H9 (cell line): ENCODE data around the gene SCAMP5. TPM values are rescaled to one million over a fixed set of nuclear protein-coding genes. Genes with fewer than 3 reads are reported as not detected.

Experiments
- DNase-seq: peaks from one replicate; pipeline ENCODE4 v3.0.0-alpha.2; 2017
- H2AFZ ChIP-seq: one replicate; pipeline ENCODE4 v1.6.1; 2013; ENCODE audit warnings: mild to moderate bottlenecking, low read length, control low read depth, moderate library complexity
- H2AK5ac ChIP-seq: 2 replicates; pipeline ENCODE4 v1.6.1; 2013; ENCODE audit warnings: low read length, control low read depth, mixed read lengths; ENCODE audit not compliant: insufficient read length
- H2BK120ac ChIP-seq: one replicate; pipeline ENCODE4 v1.6.1; 2013; ENCODE audit warnings: low read depth, mild to moderate bottlenecking, low read length, control low read depth, inconsistent platforms; ENCODE audit not compliant: poor library complexity, severe bottlenecking
- H2BK12ac ChIP-seq: 2 replicates; pipeline ENCODE4 v1.6.1; 2013; ENCODE audit warnings: low read length, control low read depth, mixed read lengths, low read depth; ENCODE audit not compliant: insufficient read length
- H2BK15ac ChIP-seq: 2 replicates; pipeline ENCODE4 v1.6.1; 2013; ENCODE audit warnings: low read depth, low read length, control low read depth
- H2BK20ac ChIP-seq: one replicate; pipeline ENCODE4 v1.6.1; 2013; ENCODE audit warnings: low read depth, mild to moderate bottlenecking, low read length, control low read depth, inconsistent platforms; ENCODE audit not compliant: poor library complexity, severe bottlenecking
- H2BK5ac ChIP-seq: 2 replicates; pipeline ENCODE4 v1.6.1; 2013; ENCODE audit warnings: low read length, control low read depth, mixed read lengths; ENCODE audit not compliant: insufficient read length
- H3K14ac ChIP-seq: 2 replicates; pipeline ENCODE4 v1.6.1; 2013; ENCODE audit warnings: low read length, control low read depth; ENCODE audit not compliant: insufficient read depth
- H3K18ac ChIP-seq: 2 replicates; pipeline ENCODE4 v1.6.1; 2013; ENCODE audit warnings: low read depth, mild to moderate bottlenecking, mixed read lengths, low read length, control low read depth; ENCODE audit not compliant: insufficient read length
- H3K23ac ChIP-seq: 2 replicates; pipeline ENCODE4 v1.6.1; 2013; ENCODE audit warnings: low read length, control low read depth, mixed read lengths, low read depth; ENCODE audit not compliant: insufficient read length
- H3K23me2 ChIP-seq: 2 replicates; pipeline ENCODE4 v1.6.1; 2013; ENCODE audit warnings: low read depth, mild to moderate bottlenecking, mixed read lengths, low read length, control low read depth; ENCODE audit not compliant: insufficient read length, poor library complexity, severe bottlenecking
- H3K27ac ChIP-seq: 2 replicates; pipeline ENCODE4 v1.5.1; 2013; ENCODE audit warnings: low read length, control low read depth, mixed read lengths, low read depth; ENCODE audit not compliant: insufficient read length
- H3K27me3 ChIP-seq: 2 replicates; pipeline ENCODE4 v1.6.1; 2013; ENCODE audit warnings: low read length, control low read depth, inconsistent platforms; ENCODE audit not compliant: insufficient read depth
- H3K4ac ChIP-seq: 2 replicates; pipeline ENCODE4 v1.6.1; 2013; ENCODE audit warnings: low read depth, mild to moderate bottlenecking, control low read depth, inconsistent platforms, low read length, moderate library complexity
- H3K4me1 ChIP-seq: 2 replicates; pipeline ENCODE4 v1.6.1; 2013; ENCODE audit warnings: low read length, control low read depth, inconsistent platforms; ENCODE audit not compliant: insufficient read depth
- H3K4me2 ChIP-seq: 2 replicates; pipeline ENCODE4 v1.6.1; 2013; ENCODE audit warnings: low read length, control low read depth, mixed read lengths; ENCODE audit not compliant: insufficient read length, insufficient read depth
- H3K56ac ChIP-seq: 2 replicates; pipeline ENCODE4 v1.6.1; 2013; ENCODE audit warnings: low read depth, mild to moderate bottlenecking, mixed read lengths, low read length, control low read depth; ENCODE audit not compliant: insufficient read length
- H3K79me1 ChIP-seq: 2 replicates; pipeline ENCODE4 v1.6.1; 2013; ENCODE audit warnings: low read depth, mild to moderate bottlenecking, moderate library complexity, low read length, control low read depth, inconsistent platforms; ENCODE audit not compliant: insufficient read depth, poor library complexity, severe bottlenecking
- H3K79me2 ChIP-seq: 2 replicates; pipeline ENCODE4 v1.6.1; 2013; ENCODE audit warnings: low read length, control low read depth, inconsistent platforms; ENCODE audit not compliant: insufficient read depth
- H3K9ac ChIP-seq: 2 replicates; pipeline ENCODE4 v1.6.1; 2013; ENCODE audit warnings: low read length, control low read depth, mixed read lengths; ENCODE audit not compliant: insufficient read length; ENCODE audit errors: extremely low read depth
- H3K9me3 ChIP-seq: one replicate; pipeline ENCODE4 v1.6.1; 2013; ENCODE audit warnings: low read depth, low read length, inconsistent platforms; ENCODE audit not compliant: control insufficient read depth
- H3T11ph ChIP-seq: one replicate; pipeline ENCODE4 v1.6.1; 2013; ENCODE audit warnings: mild to moderate bottlenecking, low read length, control low read depth, inconsistent platforms
- H4K20me1 ChIP-seq: one replicate; pipeline ENCODE4 v1.6.1; 2013; ENCODE audit not compliant: control insufficient read depth, insufficient read length, insufficient read depth
- H4K5ac ChIP-seq: 2 replicates; pipeline ENCODE4 v1.6.1; 2013; ENCODE audit warnings: low read depth, mild to moderate bottlenecking, mixed read lengths, low read length, control low read depth; ENCODE audit not compliant: insufficient read length
- H4K8ac ChIP-seq: replicated peaks from 2 replicates; pipeline ENCODE4 v1.6.1; 2013; ENCODE audit warnings: low read length, control low read depth, mixed read lengths, low read depth; ENCODE audit not compliant: insufficient read length
- H4K91ac ChIP-seq: 2 replicates; pipeline ENCODE4 v1.6.1; 2013; ENCODE audit warnings: low read depth, mild to moderate bottlenecking, moderate library complexity, mixed read lengths, low read length, control low read depth; ENCODE audit not compliant: insufficient read length
- H3K27ac Mint-ChIP-seq, 3 experiments: 2 replicates in 2 of 3; 3 replicates in 1 of 3; pipeline ENCODE4 v1.8.0; 2020 to 2021; ENCODE audit warnings: mixed read lengths in 3 of 3, mild to moderate bottlenecking in 1 of 3, moderate library complexity in 1 of 3
- H3K27me3 Mint-ChIP-seq: 2 replicates; pipeline ENCODE4 v1.8.0; 2021; ENCODE audit warnings: low read depth, mild to moderate bottlenecking, moderate library complexity, mixed read lengths
- H3K36me3 Mint-ChIP-seq, 3 experiments: 2 replicates in 2 of 3; 3 replicates in 1 of 3; pipeline ENCODE4 v1.8.0; 2020 to 2021; ENCODE audit warnings: low read depth in 3 of 3, mixed read lengths in 3 of 3; ENCODE audit not compliant: insufficient read depth in 1 of 3
- H3K4me1 Mint-ChIP-seq, 2 experiments: 2 replicates each; pipeline ENCODE4 v1.8.0; 2020; ENCODE audit warnings: mixed read lengths in 2 of 2
- H3K4me3 Mint-ChIP-seq, 2 experiments: 2 replicates in 1 of 2; 3 replicates in 1 of 2; pipeline ENCODE4 v1.8.0; 2020 to 2021; ENCODE audit warnings: mild to moderate bottlenecking in 2 of 2, mixed read lengths in 2 of 2, moderate library complexity in 1 of 2
- H3K9me3 Mint-ChIP-seq, 2 experiments: 2 replicates in 1 of 2; 3 replicates in 1 of 2; pipeline ENCODE4 v1.8.0; 2020; ENCODE audit warnings: mild to moderate bottlenecking in 2 of 2, mixed read lengths in 2 of 2, moderate library complexity in 1 of 2
- WGBS: extraction: QIAGEN DNeasy Blood & Tissue Kit; methylation state at CpG from one replicate; pipeline ENCODE4 v1.1.7; 2013; ENCODE audit warnings: missing lambda C conversion rate, low lambda C conversion rate, mixed read lengths; ENCODE audit not compliant: insufficient read length; ENCODE audit errors: extremely low coverage; 5-methylcytosine and 5-hydroxymethylcytosine counted together
- total RNA-seq: library from RNA; stranded (reverse); gene quantifications from 2 replicates; pipeline ENCODE4 v1.2.1, GENCODE V29; 2021
- TF ChIP-seq, protein P1 (sequence below): fragments of 200-600 bp; sonication (generic); conservative IDR thresholded peaks from 3 replicates; pipeline ENCODE4 v1.8.0; 2021; ENCODE audit warnings: antibody characterized with exemption, mild to moderate bottlenecking

The SCAMP5 gene
- total RNA-seq, 1 experiment from 2014 or later, result 47.8 TPM

DNA sequence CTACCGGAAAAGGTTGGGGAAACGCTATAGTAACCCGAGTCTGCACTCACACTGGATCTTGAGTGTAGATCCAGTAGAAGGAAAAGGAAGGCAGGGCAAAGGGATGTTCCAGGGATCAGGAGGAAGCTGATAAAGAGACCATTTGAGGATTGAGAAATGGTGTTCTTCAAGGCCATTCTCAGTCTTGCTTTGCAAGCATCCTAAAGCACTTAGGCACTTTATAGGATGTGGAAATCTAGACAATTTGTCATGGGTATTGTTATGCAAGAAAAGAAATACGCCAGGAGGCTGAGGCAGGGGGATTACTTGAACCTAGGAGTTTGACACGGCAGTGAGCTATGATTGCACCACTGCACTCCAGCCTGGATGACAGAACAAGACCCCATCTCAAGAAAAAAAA lies 13.2 kb upstream of the SCAMP5 start:
- no peaks in the 10 kb centered on the region for H3K23me2 ChIP-seq
- H3K14ac ChIP-seq, result no peak overlapping the region
- H4K20me1 ChIP-seq, result no peaks in the 10 kb centered on the region
- H4K8ac ChIP-seq, result no peak overlapping the region
- no peak overlapping the region for H3K56ac ChIP-seq
- H3K9me3 ChIP-seq, result no peaks in the 10 kb centered on the region
- H3K27ac ChIP-seq, result no peak overlapping the region
- H3K27me3 ChIP-seq, result no peaks in the 10 kb centered on the region
- H3K4me2 ChIP-seq, result no peak overlapping the region
- no peak overlapping the region for H3T11ph ChIP-seq
- H3K79me1 ChIP-seq, result no peaks in the 10 kb centered on the region
- no CpG with 5 or more reads among the region's 5 CpGs for WGBS
- no peak overlapping the region for H2BK15ac ChIP-seq
- no peak overlapping the region for H2BK5ac ChIP-seq
- H2BK12ac ChIP-seq, result no peak overlapping the region
- H4K5ac ChIP-seq, result no peak overlapping the region
- H3K23ac ChIP-seq, result no peak overlapping the region
- no peak for DNase-seq
- no peak overlapping the region for H3K18ac ChIP-seq
- Mint-ChIP-seq H3K4me1 (peaks cover 6 to 29% of the 10 kb centered on the region in 2 experiments), H3K36me3 (no peaks in the 10 kb centered on the region), H3K27ac (no peak overlapping the region), H3K27me3 (peaks cover 19% of the 10 kb centered on the region), H3K9me3 (peaks cover 0 to 3% of the 10 kb centered on the region in 2 experiments; a peak in 1 of 5 replicates), H3K4me3 (no peak overlapping the region)
- H3K4ac ChIP-seq, result no peak overlapping the region
- no peak overlapping the region for H2AFZ ChIP-seq
- H4K91ac ChIP-seq, result no peak overlapping the region
- TF ChIP-seq, protein P1, sequence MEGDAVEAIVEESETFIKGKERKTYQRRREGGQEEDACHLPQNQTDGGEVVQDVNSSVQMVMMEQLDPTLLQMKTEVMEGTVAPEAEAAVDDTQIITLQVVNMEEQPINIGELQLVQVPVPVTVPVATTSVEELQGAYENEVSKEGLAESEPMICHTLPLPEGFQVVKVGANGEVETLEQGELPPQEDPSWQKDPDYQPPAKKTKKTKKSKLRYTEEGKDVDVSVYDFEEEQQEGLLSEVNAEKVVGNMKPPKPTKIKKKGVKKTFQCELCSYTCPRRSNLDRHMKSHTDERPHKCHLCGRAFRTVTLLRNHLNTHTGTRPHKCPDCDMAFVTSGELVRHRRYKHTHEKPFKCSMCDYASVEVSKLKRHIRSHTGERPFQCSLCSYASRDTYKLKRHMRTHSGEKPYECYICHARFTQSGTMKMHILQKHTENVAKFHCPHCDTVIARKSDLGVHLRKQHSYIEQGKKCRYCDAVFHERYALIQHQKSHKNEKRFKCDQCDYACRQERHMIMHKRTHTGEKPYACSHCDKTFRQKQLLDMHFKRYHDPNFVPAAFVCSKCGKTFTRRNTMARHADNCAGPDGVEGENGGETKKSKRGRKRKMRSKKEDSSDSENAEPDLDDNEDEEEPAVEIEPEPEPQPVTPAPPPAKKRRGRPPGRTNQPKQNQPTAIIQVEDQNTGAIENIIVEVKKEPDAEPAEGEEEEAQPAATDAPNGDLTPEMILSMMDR, result no peak
- no peak overlapping the region for H3K9ac ChIP-seq
- H3K79me2 ChIP-seq, result no peaks in the 10 kb centered on the region
- no peaks in the 10 kb centered on the region for H3K4me1 ChIP-seq
- H2BK120ac ChIP-seq, result no peak overlapping the region
- H2AK5ac ChIP-seq, result no peak overlapping the region
- H2BK20ac ChIP-seq, result no peak overlapping the region
